Measurements from ENCODE around the gene AIG1. TPM values are rescaled to one million over a fixed set of nuclear protein-coding genes. Genes with fewer than 3 reads are reported as not detected.
"Not testable (repeated sequence)": the region's sequence is repeated elsewhere in the genome, so short reads cannot be mapped to it uniquely, and the experiment has no call there.

AIG1 gene, protein sequence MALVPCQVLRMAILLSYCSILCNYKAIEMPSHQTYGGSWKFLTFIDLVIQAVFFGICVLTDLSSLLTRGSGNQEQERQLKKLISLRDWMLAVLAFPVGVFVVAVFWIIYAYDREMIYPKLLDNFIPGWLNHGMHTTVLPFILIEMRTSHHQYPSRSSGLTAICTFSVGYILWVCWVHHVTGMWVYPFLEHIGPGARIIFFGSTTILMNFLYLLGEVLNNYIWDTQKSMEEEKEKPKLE
- total RNA-seq, result 10 to 100 TPM; 16.1 to 20.0 TPM

DNA sequence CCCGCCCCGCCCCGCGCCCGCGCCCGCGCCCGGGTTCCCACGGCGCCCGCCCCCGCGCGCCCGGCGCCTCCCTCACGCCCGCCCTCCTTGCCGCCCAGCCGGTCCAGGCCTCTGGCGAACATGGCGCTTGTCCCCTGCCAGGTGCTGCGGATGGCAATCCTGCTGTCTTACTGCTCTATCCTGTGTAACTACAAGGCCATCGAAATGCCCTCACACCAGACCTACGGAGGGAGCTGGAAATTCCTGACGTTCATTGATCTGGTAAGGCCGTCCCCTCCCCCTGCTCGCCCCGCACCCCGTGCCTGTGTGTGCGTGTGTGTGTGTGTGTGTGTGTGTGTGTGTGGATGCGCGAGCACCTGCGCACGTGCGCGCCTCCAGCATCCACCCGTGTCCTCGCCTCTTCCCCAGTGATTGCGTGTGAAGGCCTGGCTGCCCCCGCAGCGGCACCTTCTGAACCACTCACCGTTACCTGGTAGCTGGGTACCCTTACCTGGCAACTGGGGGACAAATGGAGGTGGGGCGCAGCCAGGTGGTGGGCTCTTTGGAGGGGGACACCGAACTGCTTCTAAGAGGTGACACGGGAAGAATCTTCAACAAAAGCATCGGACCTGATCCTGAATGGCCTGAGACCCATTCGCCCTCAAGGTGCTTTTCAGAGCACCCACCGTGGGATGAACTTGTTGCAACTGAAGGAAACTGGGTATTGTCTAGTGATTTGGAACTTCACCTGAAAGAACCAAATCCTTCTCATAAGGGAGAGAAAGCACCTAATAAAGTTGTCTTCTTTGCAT, at the start of gene AIG1:
TSS of gene AIG1 (plus strand) at position 84 of the 791 bp plus-strand sequence. CDS start at position 121, 37 bp downstream.
- Mint-ChIP-seq H3K9me3 (no peaks in the 10 kb centered on the region), H3K4me3 (peak within 1 kb of the TSS; percentile 88), H3K27me3 (no peaks in the 10 kb centered on the region), H3K27ac (peak within 1 kb of the TSS; percentile 96), H3K4me1 (ENCODE audit: low read depth) (peaks cover 28% of the 10 kb centered on the region), H3K36me3 (ENCODE audit: low read depth) (no peaks in the 10 kb centered on the region)
- ChIA-PET CTCF (interaction anchor here (1.6 kb wide), 1 partner anchor 34 kb away, joined by 4 read pairs; no protein-coding TSS in a partner anchor), POLR2A (interaction anchor here (0.7 to 1.6 kb wide), 5 partner anchors 18 to 141 kb away, joined by 3 to 4 read pairs (median 3); no protein-coding TSS in a partner anchor)
- ATAC-seq (peak; percentile 57), DNase-seq (peak; percentile 60)
- intact Hi-C loops (cut with micrococcal nuclease), result no loop called here
- TF ChIP-seq, protein P1, sequence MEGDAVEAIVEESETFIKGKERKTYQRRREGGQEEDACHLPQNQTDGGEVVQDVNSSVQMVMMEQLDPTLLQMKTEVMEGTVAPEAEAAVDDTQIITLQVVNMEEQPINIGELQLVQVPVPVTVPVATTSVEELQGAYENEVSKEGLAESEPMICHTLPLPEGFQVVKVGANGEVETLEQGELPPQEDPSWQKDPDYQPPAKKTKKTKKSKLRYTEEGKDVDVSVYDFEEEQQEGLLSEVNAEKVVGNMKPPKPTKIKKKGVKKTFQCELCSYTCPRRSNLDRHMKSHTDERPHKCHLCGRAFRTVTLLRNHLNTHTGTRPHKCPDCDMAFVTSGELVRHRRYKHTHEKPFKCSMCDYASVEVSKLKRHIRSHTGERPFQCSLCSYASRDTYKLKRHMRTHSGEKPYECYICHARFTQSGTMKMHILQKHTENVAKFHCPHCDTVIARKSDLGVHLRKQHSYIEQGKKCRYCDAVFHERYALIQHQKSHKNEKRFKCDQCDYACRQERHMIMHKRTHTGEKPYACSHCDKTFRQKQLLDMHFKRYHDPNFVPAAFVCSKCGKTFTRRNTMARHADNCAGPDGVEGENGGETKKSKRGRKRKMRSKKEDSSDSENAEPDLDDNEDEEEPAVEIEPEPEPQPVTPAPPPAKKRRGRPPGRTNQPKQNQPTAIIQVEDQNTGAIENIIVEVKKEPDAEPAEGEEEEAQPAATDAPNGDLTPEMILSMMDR (IDR thresholded peaks at IDR 0.05), result no peak

DNA sequence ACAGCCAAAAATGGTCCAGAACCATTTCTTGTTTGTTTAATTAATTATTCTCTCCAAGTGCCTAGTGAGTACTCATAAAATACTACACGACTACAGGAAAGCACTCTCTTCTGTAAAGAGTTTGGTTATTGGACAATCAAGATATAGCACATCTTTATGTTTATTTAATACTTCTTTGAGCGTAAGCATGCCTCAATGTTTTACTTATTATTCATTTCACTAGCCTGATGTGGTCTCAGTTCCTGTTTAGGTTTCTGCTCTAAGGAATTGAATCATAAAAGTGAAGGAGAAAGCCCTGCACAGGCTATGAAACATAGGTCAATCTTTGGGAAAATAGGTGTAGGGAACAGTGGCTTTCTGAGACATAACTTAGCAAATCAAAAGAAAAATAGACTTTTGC, 45.9 kb upstream of the AIG1 start:
- Mint-ChIP-seq H3K4me3 (no peak overlapping the region), H3K36me3 (ENCODE audit: low read depth) (peaks cover 2% of the 10 kb centered on the region), H3K9me3 (peaks cover 7% of the 10 kb centered on the region), H3K27ac (no peak overlapping the region), H3K4me1 (ENCODE audit: low read depth) (peaks cover 8% of the 10 kb centered on the region), H3K27me3 (no peaks in the 10 kb centered on the region)
- intact Hi-C loops (cut with micrococcal nuclease), result loop anchor here (10.0 kb wide), 1 partner anchor 60 kb away; no protein-coding TSS in a partner anchor
- TF ChIP-seq, protein P1 (IDR thresholded peaks at IDR 0.05), result no peak
- ChIA-PET POLR2A (no interaction called here), CTCF (no interaction called here)
- no peak for DNase-seq
- ATAC-seq, result no peak

DNA sequence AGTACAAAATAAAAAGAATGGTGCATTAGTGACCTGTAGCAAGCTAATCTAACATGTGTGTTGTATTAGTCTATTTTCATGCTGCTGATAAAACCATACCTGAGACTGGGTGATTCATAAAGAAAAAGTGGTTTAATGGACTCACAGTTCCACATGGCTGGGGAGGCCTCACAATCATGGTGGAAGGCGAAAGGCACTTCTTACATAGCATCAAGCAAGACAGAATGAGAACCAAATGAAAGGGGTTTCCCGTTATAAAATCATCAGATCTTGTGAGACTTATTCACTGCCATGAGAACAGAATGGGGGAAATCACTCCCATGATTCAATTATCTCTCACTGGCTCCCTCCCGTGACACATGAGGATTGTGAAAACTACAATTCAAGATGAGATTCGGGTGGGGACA, 45.4 kb upstream of the AIG1 start:
- H3K27me3 Mint-ChIP-seq, result no peaks in the 10 kb centered on the region
- intact Hi-C loops (cut with micrococcal nuclease), result loop anchor here (10.0 kb wide), 1 partner anchor 61 kb away; no protein-coding TSS in a partner anchor
- H3K27ac Mint-ChIP-seq, result no peak overlapping the region
- H3K4me1 Mint-ChIP-seq (ENCODE audit: low read depth), result peaks cover 8% of the 10 kb centered on the region
- POLR2A ChIA-PET, result no interaction called here
- H3K36me3 Mint-ChIP-seq (ENCODE audit: low read depth), result peaks cover 2% of the 10 kb centered on the region
- peaks cover 7% of the 10 kb centered on the region for H3K9me3 Mint-ChIP-seq
- DNase-seq (peak; percentile 15), ATAC-seq (peak; percentile 20)
- TF ChIP-seq, protein P1 (IDR thresholded peaks at IDR 0.05), result no peak
- CTCF ChIA-PET, result no interaction called here
- H3K4me3 Mint-ChIP-seq, result no peak overlapping the region

DNA sequence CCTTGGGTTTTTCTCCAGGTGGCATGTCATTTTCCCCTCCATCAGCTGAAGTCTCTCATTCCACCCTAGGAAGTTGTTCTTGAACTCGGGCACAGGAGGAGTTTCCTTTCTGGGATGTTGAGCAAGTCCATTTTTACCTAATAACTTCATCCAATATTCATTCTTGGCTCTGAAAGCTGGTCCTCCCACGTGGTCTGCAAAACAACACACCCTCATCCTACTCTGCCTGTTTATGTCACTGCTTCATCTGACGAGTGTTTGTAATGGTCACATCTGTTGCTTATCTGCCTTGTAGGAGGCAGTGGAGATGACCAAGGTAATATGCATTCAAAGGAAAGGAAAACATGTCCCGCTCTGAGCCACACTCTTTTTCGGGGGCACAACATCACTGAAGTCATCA, 41.7 kb upstream of the AIG1 start:
- H3K9me3 Mint-ChIP-seq, result peaks cover 15% of the 10 kb centered on the region
- no peak overlapping the region for H3K27ac Mint-ChIP-seq
- H3K27me3 Mint-ChIP-seq, result no peaks in the 10 kb centered on the region
- ChIA-PET CTCF (no interaction called here), POLR2A (no interaction called here)
- no peak overlapping the region for H3K4me3 Mint-ChIP-seq
- no peak for ATAC-seq
- H3K36me3 Mint-ChIP-seq (ENCODE audit: low read depth), result peaks cover 2% of the 10 kb centered on the region
- intact Hi-C loops (cut with micrococcal nuclease), result loop anchor here (10.0 kb wide), 1 partner anchor 64 kb away; no protein-coding TSS in a partner anchor
- DNase-seq, result no peak
- TF ChIP-seq, protein P1 (IDR thresholded peaks at IDR 0.05), result no peak
- H3K4me1 Mint-ChIP-seq (ENCODE audit: low read depth), result peaks cover 8% of the 10 kb centered on the region

DNA sequence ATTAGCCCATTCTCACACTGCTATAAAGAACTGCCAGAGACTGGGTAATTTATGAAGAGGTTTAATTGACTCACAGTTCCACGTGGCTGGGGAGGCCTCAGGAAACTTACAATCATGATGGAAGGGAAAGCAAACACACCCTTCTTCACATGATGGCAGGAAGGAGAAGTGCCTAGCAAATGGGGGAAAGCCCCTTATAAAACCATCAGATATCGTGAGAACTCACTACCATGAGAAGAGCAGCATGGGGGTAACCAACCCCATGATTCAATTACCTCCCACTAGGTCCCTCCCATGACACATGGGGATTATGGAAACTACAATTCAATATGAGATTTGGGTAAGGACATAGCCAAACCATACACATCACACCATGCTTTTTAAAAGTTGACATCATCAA, 39.8 kb upstream of the AIG1 start:
- CTCF ChIA-PET; H3K27me3 Mint-ChIP-seq; H3K4me1 Mint-ChIP-seq (ENCODE audit: low read depth); POLR2A ChIA-PET; ATAC-seq; H3K36me3 Mint-ChIP-seq (ENCODE audit: low read depth); DNase-seq; H3K4me3 Mint-ChIP-seq; H3K27ac Mint-ChIP-seq: not testable (repeated sequence)
- intact Hi-C loops (cut with micrococcal nuclease), result loop anchor here (10.0 kb wide), 1 partner anchor 546 kb away; no protein-coding TSS in a partner anchor
- H3K9me3 Mint-ChIP-seq, result peaks cover 12% of the 10 kb centered on the region

Measured in activated CD8-positive, alpha-beta T cell treated with anti-CD3 and anti-CD28 coated beads for 36 hours (primary cell).